Parathyroid adenoma (tissue), 2 donors: Measurements from ENCODE around the gene COL6A3.

Experiments used
- H2AFZ ChIP-seq: fragments of 300-600 bp; sonication (generic); one replicate; pipeline ENCODE4 v1.7.0; 2017; ENCODE audit warnings: antibody characterized with exemption, mild to moderate bottlenecking
- H3K27ac ChIP-seq: fragments of 300-600 bp; sonication (generic); one replicate; pipeline ENCODE4 v1.7.0; 2017
- H3K27me3 ChIP-seq: fragments of 300-600 bp; sonication (generic); one replicate; pipeline ENCODE4 v1.7.0; 2017; ENCODE audit warnings: low read length; ENCODE audit not compliant: control insufficient read depth, insufficient read depth
- H3K36me3 ChIP-seq: fragments of 300-600 bp; sonication (generic); one replicate; pipeline ENCODE4 v1.7.0; 2017; ENCODE audit warnings: low read length; ENCODE audit not compliant: control insufficient read depth, insufficient read depth
- H3K4me1 ChIP-seq: fragments of 300-600 bp; sonication (generic); one replicate; pipeline ENCODE4 v1.7.0; 2017; ENCODE audit warnings: control low read depth
- H3K4me2 ChIP-seq: fragments of 300-600 bp; sonication (generic); one replicate; pipeline ENCODE4 v1.7.0; 2017; ENCODE audit warnings: low read length
- H3K4me3 ChIP-seq: fragments of 300-600 bp; sonication (generic); one replicate; pipeline ENCODE4 v1.7.0; 2017; ENCODE audit warnings: low read depth, low read length
- H3K79me2 ChIP-seq: fragments of 300-600 bp; sonication (generic); one replicate; pipeline ENCODE4 v1.7.0; 2017; ENCODE audit warnings: control low read depth
- H3K9ac ChIP-seq: fragments of 300-600 bp; sonication (generic); one replicate; pipeline ENCODE4 v1.7.0; 2017; ENCODE audit warnings: mild to moderate bottlenecking
- H3K9me3 ChIP-seq: fragments of 300-600 bp; sonication (generic); one replicate; pipeline ENCODE4 v1.7.0; 2017; ENCODE audit warnings: low read length; ENCODE audit not compliant: control insufficient read depth
- TF ChIP-seq, protein P1 (sequence below): fragments of 300-600 bp; sonication (generic); IDR thresholded peaks from one replicate; pipeline ENCODE4 v1.7.0; 2017; ENCODE audit warnings: antibody characterized with exemption, mild to moderate bottlenecking
- donor health status: primary hyperparathyroidism.

The COL6A3 gene

DNA sequence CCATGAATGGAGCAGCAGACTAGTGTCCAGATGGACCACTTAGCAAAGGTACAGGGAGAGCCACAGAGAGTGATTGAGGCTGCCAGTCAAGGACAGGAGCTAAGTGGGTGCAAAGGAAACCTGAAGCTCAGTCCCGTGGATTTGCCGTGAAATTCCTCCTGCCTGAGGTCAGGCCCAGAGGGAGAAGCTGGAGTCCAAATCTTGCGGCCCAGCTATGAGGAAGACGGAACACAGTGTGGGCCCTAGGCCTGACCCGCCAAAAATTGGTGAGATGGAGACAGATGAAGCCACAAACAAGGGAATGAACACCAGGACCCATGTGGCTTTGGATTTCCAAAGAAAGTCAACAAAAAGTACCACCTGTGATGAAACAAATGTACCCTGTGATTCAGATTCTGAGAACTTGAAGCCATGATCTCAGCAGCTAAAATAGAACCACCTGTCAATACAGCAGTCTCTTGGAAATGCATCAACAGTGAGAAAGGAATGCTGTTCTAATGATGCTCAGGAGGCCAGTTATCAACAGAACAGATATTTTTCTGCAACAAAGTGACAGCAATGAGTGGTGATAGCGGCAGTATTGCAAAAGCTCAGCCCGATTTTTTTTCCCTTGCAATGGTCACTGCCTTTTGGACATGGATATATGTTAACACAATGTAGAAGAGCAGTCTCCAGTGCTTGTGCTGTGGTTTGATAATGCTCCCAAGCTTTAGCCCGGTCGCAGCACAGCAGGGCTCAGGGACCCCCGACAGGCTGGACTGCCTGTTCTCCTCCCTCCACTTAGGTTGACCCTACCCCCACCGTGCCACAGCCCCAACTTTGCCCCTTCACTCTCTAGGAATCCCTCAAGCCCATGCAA is 10.7 kb downstream of the COL6A3 start:
- H3K9ac ChIP-seq: no peak overlapping the region
- no peaks in the 10 kb centered on the region for H3K79me2 ChIP-seq
- H3K27ac ChIP-seq: no peak overlapping the region
- H3K36me3 ChIP-seq: no peaks in the 10 kb centered on the region
- no peak overlapping the region for H3K4me3 ChIP-seq
- H3K9me3 ChIP-seq: no peaks in the 10 kb centered on the region
- no peak overlapping the region for H2AFZ ChIP-seq
- H3K4me2 ChIP-seq: no peak overlapping the region
- H3K4me1 ChIP-seq: no peaks in the 10 kb centered on the region
- H3K27me3 ChIP-seq: no peaks in the 10 kb centered on the region
- TF ChIP-seq, protein P1, sequence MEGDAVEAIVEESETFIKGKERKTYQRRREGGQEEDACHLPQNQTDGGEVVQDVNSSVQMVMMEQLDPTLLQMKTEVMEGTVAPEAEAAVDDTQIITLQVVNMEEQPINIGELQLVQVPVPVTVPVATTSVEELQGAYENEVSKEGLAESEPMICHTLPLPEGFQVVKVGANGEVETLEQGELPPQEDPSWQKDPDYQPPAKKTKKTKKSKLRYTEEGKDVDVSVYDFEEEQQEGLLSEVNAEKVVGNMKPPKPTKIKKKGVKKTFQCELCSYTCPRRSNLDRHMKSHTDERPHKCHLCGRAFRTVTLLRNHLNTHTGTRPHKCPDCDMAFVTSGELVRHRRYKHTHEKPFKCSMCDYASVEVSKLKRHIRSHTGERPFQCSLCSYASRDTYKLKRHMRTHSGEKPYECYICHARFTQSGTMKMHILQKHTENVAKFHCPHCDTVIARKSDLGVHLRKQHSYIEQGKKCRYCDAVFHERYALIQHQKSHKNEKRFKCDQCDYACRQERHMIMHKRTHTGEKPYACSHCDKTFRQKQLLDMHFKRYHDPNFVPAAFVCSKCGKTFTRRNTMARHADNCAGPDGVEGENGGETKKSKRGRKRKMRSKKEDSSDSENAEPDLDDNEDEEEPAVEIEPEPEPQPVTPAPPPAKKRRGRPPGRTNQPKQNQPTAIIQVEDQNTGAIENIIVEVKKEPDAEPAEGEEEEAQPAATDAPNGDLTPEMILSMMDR: no peak

DNA sequence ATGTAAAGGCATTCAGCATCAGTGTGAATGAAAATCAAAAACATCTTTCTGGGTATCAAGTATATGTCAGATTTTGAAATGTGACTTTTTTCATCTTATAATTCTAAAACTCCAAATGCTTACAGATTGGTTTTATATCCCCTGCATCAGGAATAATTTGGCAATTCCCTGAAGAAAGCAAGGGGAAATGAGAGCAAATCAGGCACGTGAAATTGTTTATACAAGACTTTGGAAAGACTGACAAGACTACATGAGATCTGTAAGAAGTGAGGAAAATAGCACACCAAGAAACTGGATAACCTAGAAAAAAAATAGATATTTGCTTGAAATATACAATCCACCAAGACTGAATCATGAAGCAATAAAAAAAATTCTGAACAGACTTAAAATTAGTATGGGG is 13.8 kb downstream of the COL6A3 start:
- H3K4me3 ChIP-seq: no peak overlapping the region
- TF ChIP-seq, protein P1: no peak
- no peaks in the 10 kb centered on the region for H3K27me3 ChIP-seq
- no peaks in the 10 kb centered on the region for H3K9me3 ChIP-seq
- no peak overlapping the region for H2AFZ ChIP-seq
- H3K9ac ChIP-seq: no peak overlapping the region
- H3K36me3 ChIP-seq: no peaks in the 10 kb centered on the region
- H3K4me1 ChIP-seq: no peaks in the 10 kb centered on the region
- H3K4me2 ChIP-seq: no peak overlapping the region
- no peaks in the 10 kb centered on the region for H3K79me2 ChIP-seq
- H3K27ac ChIP-seq: no peak overlapping the region

DNA sequence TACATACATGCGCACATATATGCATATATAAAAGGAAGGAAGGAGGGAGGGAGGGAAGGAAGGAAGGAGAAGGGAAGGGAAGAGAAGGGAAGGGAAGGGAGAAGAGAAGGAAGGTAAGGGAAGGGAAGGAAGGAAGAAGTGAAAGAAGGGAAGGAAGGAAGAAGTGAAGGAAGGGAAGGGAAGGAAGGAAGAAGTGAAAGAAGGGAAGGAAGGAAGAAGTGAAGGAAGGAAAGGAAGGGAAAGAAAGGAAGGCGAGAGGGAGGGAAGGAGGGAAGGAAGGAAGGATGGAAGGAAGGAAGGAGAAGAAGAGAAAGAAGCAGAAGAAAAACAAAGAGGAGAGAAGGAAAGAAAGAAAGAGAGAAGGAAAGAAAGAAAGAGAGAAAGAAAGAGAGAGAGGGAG is 16.9 kb downstream of the COL6A3 start:
- no peak overlapping the region for H3K4me3 ChIP-seq
- no peak overlapping the region for H3K9ac ChIP-seq
- no peaks in the 10 kb centered on the region for H3K27me3 ChIP-seq
- no peak overlapping the region for H2AFZ ChIP-seq
- no peaks in the 10 kb centered on the region for H3K4me1 ChIP-seq
- H3K36me3 ChIP-seq: no peaks in the 10 kb centered on the region
- H3K9me3 ChIP-seq: no peaks in the 10 kb centered on the region
- H3K79me2 ChIP-seq: no peaks in the 10 kb centered on the region
- TF ChIP-seq, protein P1: no peak
- H3K4me2 ChIP-seq: no peak overlapping the region
- no peak overlapping the region for H3K27ac ChIP-seq

DNA sequence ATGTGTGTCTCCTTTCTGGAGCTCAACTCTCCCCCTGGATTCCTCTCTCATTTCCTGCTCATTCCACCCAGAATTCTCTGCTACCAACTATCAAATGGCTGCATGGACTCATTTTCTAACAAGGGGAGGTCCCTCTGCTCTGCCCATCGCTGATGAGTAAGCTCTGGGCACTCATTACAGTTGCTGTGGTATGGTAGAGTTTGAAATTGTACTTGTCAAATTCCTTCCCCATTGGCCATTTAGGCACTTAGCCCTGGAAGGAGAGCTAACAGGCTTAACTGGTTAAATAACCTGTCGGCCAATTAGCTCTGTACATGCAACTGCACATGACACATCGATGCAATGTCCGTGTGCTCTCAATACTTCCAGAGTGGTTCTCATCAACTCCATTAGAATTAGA is 20.4 kb downstream of the COL6A3 start:
- Histone ChIP-seq H3K27me3 (no peaks in the 10 kb centered on the region), H3K4me2 (no peak overlapping the region), H3K27ac (no peak overlapping the region), H2AFZ (no peak overlapping the region), H3K4me3 (no peak overlapping the region), H3K4me1 (no peaks in the 10 kb centered on the region), H3K36me3 (no peaks in the 10 kb centered on the region), H3K79me2 (no peaks in the 10 kb centered on the region), H3K9me3 (no peaks in the 10 kb centered on the region), H3K9ac (no peak overlapping the region)
- TF ChIP-seq, protein P1: no peak

DNA sequence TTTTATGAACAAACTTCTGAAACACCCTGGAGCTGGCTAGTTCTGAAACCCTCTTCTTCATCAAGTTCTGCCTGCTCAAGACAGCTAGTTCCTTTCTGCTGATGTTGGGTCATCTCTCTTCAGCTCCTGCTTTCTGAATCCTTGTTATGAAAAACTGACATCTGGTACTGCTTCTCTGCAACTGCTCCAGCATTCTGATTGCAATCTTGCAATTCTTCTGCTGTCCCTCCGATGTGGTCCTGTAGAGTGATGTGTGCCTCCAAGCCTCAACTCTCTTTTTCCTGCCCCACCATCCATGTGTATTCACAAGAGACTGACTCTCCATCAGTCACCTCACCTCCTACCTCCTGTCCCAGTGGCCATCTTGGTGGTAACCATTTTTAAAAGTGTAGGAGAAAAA is 21.8 kb downstream of the COL6A3 start:
- TF ChIP-seq, protein P1: no peak

More for the DNA sequence above, 21.8 kb downstream of the COL6A3 start:
- Histone ChIP-seq H3K4me2 (no peak overlapping the region), H3K4me3 (no peak overlapping the region), H3K4me1 (no peaks in the 10 kb centered on the region), H3K27ac (no peak overlapping the region), H3K9ac (no peak overlapping the region), H3K79me2 (no peaks in the 10 kb centered on the region), H3K27me3 (no peaks in the 10 kb centered on the region), H2AFZ (no peak overlapping the region), H3K36me3 (no peaks in the 10 kb centered on the region), H3K9me3 (no peaks in the 10 kb centered on the region)
